Astrocyte (in vitro differentiated cells and primary cell): ENCODE results near the gene GTF2IRD1. TPM values are rescaled to one million over a fixed set of nuclear protein-coding genes. Genes with fewer than 3 reads are reported as not detected.
"Not testable (repeated sequence)": the region's sequence is repeated elsewhere in the genome, so short reads cannot be mapped to it uniquely, and the experiment has no call there.

Experiments used
- DNase-seq: peaks from one replicate; pipeline ENCODE4 v3.0.0-alpha.2; 2010; ENCODE audit warnings: low read depth
- FAIRE-seq: peaks from 2 replicates; lab custom pipeline; 2011; peaks lifted over from hg19 to GRCh38; lab: Jason Lieb, UNC
- H2AFZ ChIP-seq: 2 replicates; pipeline ENCODE4 v1.6.0; 2012; ENCODE audit warnings: low read depth, low read length, inconsistent platforms
- H3K27ac ChIP-seq: 2 replicates; pipeline ENCODE4 v1.5.1; 2011; ENCODE audit warnings: low read depth, low read length, inconsistent platforms
- H3K27me3 ChIP-seq: 2 replicates; pipeline ENCODE4 v1.6.0; 2011; ENCODE audit warnings: low read length, inconsistent platforms; ENCODE audit not compliant: insufficient read depth
- H3K36me3 ChIP-seq: 2 replicates; pipeline ENCODE4 v1.5.1; 2011; ENCODE audit warnings: low read length, inconsistent platforms; ENCODE audit not compliant: insufficient read depth
- H3K4me1 ChIP-seq: 2 replicates; pipeline ENCODE4 v1.5.1; 2011; ENCODE audit warnings: low read length, inconsistent platforms; ENCODE audit not compliant: insufficient read depth
- H3K4me2 ChIP-seq: 2 replicates; pipeline ENCODE4 v1.6.0; 2012; ENCODE audit warnings: low read length, inconsistent platforms
- H3K4me3 ChIP-seq: 2 replicates; pipeline ENCODE4 v1.5.1; 2011; ENCODE audit warnings: low read depth, mild to moderate bottlenecking, low read length, inconsistent platforms; ENCODE audit not compliant: insufficient read depth
- H3K79me2 ChIP-seq: 2 replicates; pipeline ENCODE4 v1.6.0; 2012; ENCODE audit warnings: mild to moderate bottlenecking, low read length, inconsistent platforms; ENCODE audit not compliant: insufficient read depth
- H3K9ac ChIP-seq: 2 replicates; pipeline ENCODE4 v1.6.0; 2012; ENCODE audit warnings: mild to moderate bottlenecking, low read length, inconsistent platforms
- H3K9me3 ChIP-seq: 2 replicates; pipeline ENCODE4 v1.5.1; 2012; ENCODE audit warnings: low read depth, mild to moderate bottlenecking, low read length, inconsistent platforms; ENCODE audit not compliant: insufficient read depth
- H4K20me1 ChIP-seq: 2 replicates; pipeline ENCODE4 v1.6.0; 2012; ENCODE audit warnings: low read length, inconsistent platforms; ENCODE audit not compliant: insufficient read depth
- H3K27ac Mint-ChIP-seq: one replicate; pipeline ENCODE4 v1.8.0; 2021; ENCODE audit warnings: mild to moderate bottlenecking, mixed read lengths; ENCODE audit not compliant: unreplicated experiment
- H3K27me3 Mint-ChIP-seq: one replicate; pipeline ENCODE4 v1.8.0; 2021; ENCODE audit warnings: low read depth, mixed read lengths; ENCODE audit not compliant: unreplicated experiment
- H3K36me3 Mint-ChIP-seq: one replicate; pipeline ENCODE4 v1.8.0; 2021; ENCODE audit warnings: low read depth, mixed read lengths; ENCODE audit not compliant: unreplicated experiment
- H3K4me1 Mint-ChIP-seq: one replicate; pipeline ENCODE4 v1.8.0; 2021; ENCODE audit warnings: low read depth, mixed read lengths; ENCODE audit not compliant: unreplicated experiment
- H3K4me3 Mint-ChIP-seq: one replicate; pipeline ENCODE4 v1.8.0; 2021; ENCODE audit warnings: mild to moderate bottlenecking, moderate library complexity, mixed read lengths; ENCODE audit not compliant: unreplicated experiment
- H3K9me3 Mint-ChIP-seq: one replicate; pipeline ENCODE4 v1.8.0; 2021; ENCODE audit warnings: mild to moderate bottlenecking, mixed read lengths; ENCODE audit not compliant: unreplicated experiment
- EZH2 ChIP-seq: IDR thresholded peaks from 2 replicates; pipeline ENCODE4 v1.6.1; 2012; ENCODE audit warnings: mild to moderate bottlenecking, low read length, inconsistent platforms; ENCODE audit not compliant: insufficient read depth
- total RNA-seq: library from RNA; stranded (reverse); gene quantifications from 2 replicates; pipeline ENCODE4 v1.2.1, GENCODE V29; 2021
- TF ChIP-seq, protein P1 (sequence below): IDR thresholded peaks from 2 replicates; pipeline ENCODE4 v1.5.1; 2011; ENCODE audit warnings: low read depth, mild to moderate bottlenecking, inconsistent platforms, low read length, moderate library complexity; ENCODE audit not compliant: insufficient read depth

GTF2IRD1 gene
- total RNA-seq, 1 donor from 2014 or later, result 19.3 TPM

DNA sequence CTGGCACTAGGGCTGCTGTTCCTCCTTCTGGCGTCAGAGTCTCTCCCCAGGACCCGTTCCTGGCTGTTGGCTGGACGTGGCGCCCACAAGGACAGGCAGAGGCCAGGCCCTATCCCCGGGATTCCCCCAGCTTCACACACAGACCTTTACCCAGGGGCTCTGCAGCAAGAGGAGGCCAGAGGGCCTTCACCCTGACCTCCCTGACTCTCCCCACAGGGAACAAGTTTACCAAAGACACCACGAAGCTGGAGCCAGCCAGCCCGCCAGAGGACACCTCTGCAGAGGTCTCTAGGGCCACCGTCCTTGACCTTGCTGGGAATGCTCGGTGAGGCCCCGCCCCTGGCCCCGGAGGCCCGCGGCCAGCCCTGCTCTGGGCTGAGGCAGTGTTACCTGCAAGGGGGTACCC lies 82.2 kb downstream of the GTF2IRD1 start:
- no peak for TF ChIP-seq EZH2
- TF ChIP-seq, protein P1, sequence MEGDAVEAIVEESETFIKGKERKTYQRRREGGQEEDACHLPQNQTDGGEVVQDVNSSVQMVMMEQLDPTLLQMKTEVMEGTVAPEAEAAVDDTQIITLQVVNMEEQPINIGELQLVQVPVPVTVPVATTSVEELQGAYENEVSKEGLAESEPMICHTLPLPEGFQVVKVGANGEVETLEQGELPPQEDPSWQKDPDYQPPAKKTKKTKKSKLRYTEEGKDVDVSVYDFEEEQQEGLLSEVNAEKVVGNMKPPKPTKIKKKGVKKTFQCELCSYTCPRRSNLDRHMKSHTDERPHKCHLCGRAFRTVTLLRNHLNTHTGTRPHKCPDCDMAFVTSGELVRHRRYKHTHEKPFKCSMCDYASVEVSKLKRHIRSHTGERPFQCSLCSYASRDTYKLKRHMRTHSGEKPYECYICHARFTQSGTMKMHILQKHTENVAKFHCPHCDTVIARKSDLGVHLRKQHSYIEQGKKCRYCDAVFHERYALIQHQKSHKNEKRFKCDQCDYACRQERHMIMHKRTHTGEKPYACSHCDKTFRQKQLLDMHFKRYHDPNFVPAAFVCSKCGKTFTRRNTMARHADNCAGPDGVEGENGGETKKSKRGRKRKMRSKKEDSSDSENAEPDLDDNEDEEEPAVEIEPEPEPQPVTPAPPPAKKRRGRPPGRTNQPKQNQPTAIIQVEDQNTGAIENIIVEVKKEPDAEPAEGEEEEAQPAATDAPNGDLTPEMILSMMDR, result no peak
- FAIRE-seq, result no peak
- H3K4me1 ChIP-seq, result no peaks in the 10 kb centered on the region
- no peaks in the 10 kb centered on the region for H3K4me1 Mint-ChIP-seq
- H4K20me1 ChIP-seq, result no peaks in the 10 kb centered on the region
- no peaks in the 10 kb centered on the region for H3K9me3 ChIP-seq
- no peak overlapping the region for H3K4me2 ChIP-seq
- DNase-seq, result no peak
- H2AFZ ChIP-seq, result no peak overlapping the region
- H3K9me3 Mint-ChIP-seq, result no peaks in the 10 kb centered on the region
- no peak overlapping the region for H3K27ac ChIP-seq
- H3K27me3 Mint-ChIP-seq, result no peaks in the 10 kb centered on the region
- H3K27me3 ChIP-seq, result no peaks in the 10 kb centered on the region
- no peak overlapping the region for H3K4me3 Mint-ChIP-seq
- peaks cover 4% of the 10 kb centered on the region for H3K36me3 ChIP-seq
- no peak overlapping the region for H3K4me3 ChIP-seq
- no peak overlapping the region for H3K9ac ChIP-seq
- no peaks in the 10 kb centered on the region for H3K79me2 ChIP-seq
- H3K27ac Mint-ChIP-seq, result no peak overlapping the region
- H3K36me3 Mint-ChIP-seq, result peaks cover 15% of the 10 kb centered on the region

DNA sequence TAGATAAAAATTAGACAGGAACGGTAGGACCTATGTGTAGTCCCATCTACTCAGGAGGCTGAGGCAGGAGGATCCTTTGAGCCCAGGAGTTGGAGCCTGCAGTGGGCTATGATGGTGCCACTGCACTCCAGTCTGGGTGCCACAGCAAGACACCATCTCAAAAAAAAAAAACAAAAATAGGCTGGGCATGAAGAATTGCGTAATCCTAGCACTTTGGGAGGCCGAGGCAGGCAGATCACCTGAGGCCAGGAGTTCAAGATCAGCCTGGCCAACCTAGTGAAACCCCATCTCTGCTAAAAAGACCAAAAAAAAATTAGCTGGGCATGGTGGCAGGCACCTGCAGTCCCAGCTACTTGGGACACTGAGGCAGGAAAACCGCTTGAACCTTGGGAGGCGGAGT lies 88.2 kb downstream of the GTF2IRD1 start:
- not testable (repeated sequence) for H3K4me1 ChIP-seq, H3K27ac ChIP-seq, H3K9ac ChIP-seq, H3K79me2 ChIP-seq, H3K4me1 Mint-ChIP-seq, H3K4me3 Mint-ChIP-seq, H3K4me2 ChIP-seq, H3K27me3 ChIP-seq, FAIRE-seq, H3K4me3 ChIP-seq, H3K9me3 Mint-ChIP-seq, H3K9me3 ChIP-seq, H3K36me3 ChIP-seq, H2AFZ ChIP-seq, H3K27ac Mint-ChIP-seq, DNase-seq, H4K20me1 ChIP-seq, H3K27me3 Mint-ChIP-seq
- H3K36me3 Mint-ChIP-seq, result peaks cover 19% of the 10 kb centered on the region

DNA sequence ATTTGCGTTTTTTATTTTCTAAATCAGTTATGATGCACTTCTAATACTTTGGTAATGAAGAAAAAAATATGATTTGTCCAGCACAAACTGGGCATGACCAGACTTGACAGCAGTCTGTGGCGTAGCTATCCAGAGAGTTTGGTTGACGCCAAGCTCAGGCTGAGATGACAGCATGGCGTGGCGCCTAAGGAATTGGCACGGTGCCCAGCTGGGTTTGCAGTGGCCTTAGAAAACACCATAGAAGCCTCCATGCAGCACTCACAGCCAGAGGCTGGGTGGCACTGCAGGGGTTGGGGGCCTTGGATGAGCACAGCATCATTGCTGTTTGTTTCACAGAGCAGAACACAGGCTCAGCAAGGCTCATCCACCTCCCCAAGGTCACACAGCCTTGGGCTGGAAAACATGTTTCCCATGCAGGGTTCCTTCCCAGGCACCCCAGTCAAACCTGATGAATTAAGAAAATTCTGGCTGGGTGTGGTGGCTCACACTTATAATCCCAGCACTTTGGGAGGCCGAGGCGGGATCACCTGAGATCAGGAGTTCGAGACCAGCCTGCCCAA lies 88.9 kb downstream of the GTF2IRD1 start:
- DNase-seq (no peak), FAIRE-seq (no peak)
- peaks cover 10% of the 10 kb centered on the region for H3K36me3 ChIP-seq
- H3K4me2 ChIP-seq, result no peak overlapping the region
- Mint-ChIP-seq H3K27me3 (no peaks in the 10 kb centered on the region), H3K27ac (no peak overlapping the region), H3K36me3 (peaks cover 19% of the 10 kb centered on the region), H3K4me3 (no peak overlapping the region), H3K4me1 (no peaks in the 10 kb centered on the region), H3K9me3 (peaks cover 3% of the 10 kb centered on the region)
- H3K9ac ChIP-seq, result no peak overlapping the region
- no peaks in the 10 kb centered on the region for H3K4me1 ChIP-seq
- no peaks in the 10 kb centered on the region for H4K20me1 ChIP-seq
- TF ChIP-seq EZH2, result no peak
- H3K4me3 ChIP-seq, result no peak overlapping the region
- H3K27ac ChIP-seq, result no peak overlapping the region
- no peaks in the 10 kb centered on the region for H3K9me3 ChIP-seq
- no peaks in the 10 kb centered on the region for H3K79me2 ChIP-seq
- no peak overlapping the region for H2AFZ ChIP-seq
- no peaks in the 10 kb centered on the region for H3K27me3 ChIP-seq
